ENCODE data around the gene ARAF.

Gene ARAF

GRCh38 chrX:47595716-47596251 is 34.8 kb downstream of the ARAF start (continued):
- no peak for TF ChIP-seq ZNF529 (tag by site-specific recombination; IDR thresholded peaks at IDR 0.05; ENCODE audit: insufficient replicate concordance)

DNA sequence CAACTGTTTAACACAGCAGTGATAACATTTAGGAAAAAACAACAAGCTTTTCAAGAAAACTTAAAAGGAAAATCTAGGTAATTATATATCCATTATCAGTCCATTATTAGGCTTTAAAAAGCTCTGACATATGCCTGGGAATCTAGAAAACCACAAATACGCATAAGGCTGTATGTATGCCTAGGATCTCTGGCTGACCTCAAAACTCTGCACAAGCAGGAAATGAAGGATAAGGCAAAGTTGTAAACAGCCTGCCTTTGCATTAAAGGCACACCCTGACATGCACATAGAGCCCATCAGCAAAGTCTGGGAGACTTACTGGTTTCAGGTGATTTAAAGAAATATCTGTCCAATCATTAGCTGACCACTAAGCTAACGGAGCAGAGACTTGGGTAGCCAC is 35.3 kb downstream of the ARAF start:
- Histone ChIP-seq H3K36me3 (ENCODE audit: control insufficient read depth in 2 of 2, insufficient read depth in 1 of 2, low read length in 2 of 2) (no peaks in the 10 kb centered on the region), H3K9me3 (ENCODE audit: control insufficient read depth, insufficient read depth, low read depth, low read length) (no peaks in the 10 kb centered on the region; the same call in 1 of the 2 replicates), H3K4me1 (ENCODE audit: control insufficient read depth, insufficient read depth, low read length) (no peaks in the 10 kb centered on the region), H3K4me3 (ENCODE audit: low read depth, low read length) (no peak overlapping the region), H3K27ac (ENCODE audit: extremely low read depth, low read depth, low read length) (no peak overlapping the region)
- POLR2A ChIA-PET: no interaction called here
- TF ChIP-seq ZNF169 (tag by site-specific recombination; IDR thresholded peaks at IDR 0.05): no peak
- TF ChIP-seq ZFP69B (tag by site-specific recombination; IDR thresholded peaks at IDR 0.05): no peak
- TF ChIP-seq SP3 (tag by site-specific recombination; IDR thresholded peaks at IDR 0.05): no peak
- TF ChIP-seq SETDB1 (IDR thresholded peaks at IDR 0.05; ENCODE audit: insufficient read length, low read length): no peak
- TF ChIP-seq ZNF791 (tag by site-specific recombination; IDR thresholded peaks at IDR 0.05): no peak
- TF ChIP-seq ZNF148 (tag by site-specific recombination; IDR thresholded peaks at IDR 0.05; ENCODE audit: borderline replicate concordance): no peak
- TF ChIP-seq ZBTB1 (tag by site-specific recombination; IDR thresholded peaks at IDR 0.05): no peak
- no peak for TF ChIP-seq ZNF423 (tag by site-specific recombination; IDR thresholded peaks at IDR 0.05)
- TF ChIP-seq ZNF639 (tag by site-specific recombination; IDR thresholded peaks at IDR 0.05): no peak
- TF ChIP-seq ZNF513 (tag by site-specific recombination; IDR thresholded peaks at IDR 0.05): no peak
- TF ChIP-seq ZNF529 (tag by site-specific recombination; IDR thresholded peaks at IDR 0.05; ENCODE audit: insufficient replicate concordance): no peak
- no peak for TF ChIP-seq ZNF777 (tag by site-specific recombination; IDR thresholded peaks at IDR 0.05; ENCODE audit: borderline replicate concordance)
- no peak for TF ChIP-seq ZXDB (tag by site-specific recombination; IDR thresholded peaks at IDR 0.05)
- no peak for TF ChIP-seq ZNF704 (tag by site-specific recombination; IDR thresholded peaks at IDR 0.05)
- no peak for TF ChIP-seq ZNF473 (tag by site-specific recombination; IDR thresholded peaks at IDR 0.05)
- TF ChIP-seq ZNF629 (tag by site-specific recombination; IDR thresholded peaks at IDR 0.05): no peak
- no peak for TF ChIP-seq ZNF335 (tag by site-specific recombination; conservative IDR thresholded peaks at IDR 0.05)
- TF ChIP-seq, protein P1, sequence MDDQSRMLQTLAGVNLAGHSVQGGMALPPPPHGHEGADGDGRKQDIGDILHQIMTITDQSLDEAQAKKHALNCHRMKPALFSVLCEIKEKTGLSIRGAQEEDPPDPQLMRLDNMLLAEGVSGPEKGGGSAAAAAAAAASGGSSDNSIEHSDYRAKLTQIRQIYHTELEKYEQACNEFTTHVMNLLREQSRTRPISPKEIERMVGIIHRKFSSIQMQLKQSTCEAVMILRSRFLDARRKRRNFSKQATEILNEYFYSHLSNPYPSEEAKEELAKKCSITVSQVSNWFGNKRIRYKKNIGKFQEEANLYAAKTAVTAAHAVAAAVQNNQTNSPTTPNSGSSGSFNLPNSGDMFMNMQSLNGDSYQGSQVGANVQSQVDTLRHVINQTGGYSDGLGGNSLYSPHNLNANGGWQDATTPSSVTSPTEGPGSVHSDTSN (CRISPR knock-in tag; IDR thresholded peaks at IDR 0.05): no peak
- no peak for TF ChIP-seq ZNF311 (tag by site-specific recombination; IDR thresholded peaks at IDR 0.05; ENCODE audit: borderline replicate concordance)
- CTCF ChIA-PET: interaction anchor here (1.2 kb wide), 1 partner anchor 27 kb away, joined by 3 read pairs; no protein-coding TSS in a partner anchor
